Activated T-cell treated with anti-CD3 and anti-CD28 coated beads for 48 hours (primary cell): ENCODE results near the gene NADSYN1.

Experiments
- DNase-seq: peaks from one replicate; pipeline ENCODE4 v3.0.0-alpha.2; 2020; ENCODE audit warnings: low read depth

Gene NADSYN1

DNA sequence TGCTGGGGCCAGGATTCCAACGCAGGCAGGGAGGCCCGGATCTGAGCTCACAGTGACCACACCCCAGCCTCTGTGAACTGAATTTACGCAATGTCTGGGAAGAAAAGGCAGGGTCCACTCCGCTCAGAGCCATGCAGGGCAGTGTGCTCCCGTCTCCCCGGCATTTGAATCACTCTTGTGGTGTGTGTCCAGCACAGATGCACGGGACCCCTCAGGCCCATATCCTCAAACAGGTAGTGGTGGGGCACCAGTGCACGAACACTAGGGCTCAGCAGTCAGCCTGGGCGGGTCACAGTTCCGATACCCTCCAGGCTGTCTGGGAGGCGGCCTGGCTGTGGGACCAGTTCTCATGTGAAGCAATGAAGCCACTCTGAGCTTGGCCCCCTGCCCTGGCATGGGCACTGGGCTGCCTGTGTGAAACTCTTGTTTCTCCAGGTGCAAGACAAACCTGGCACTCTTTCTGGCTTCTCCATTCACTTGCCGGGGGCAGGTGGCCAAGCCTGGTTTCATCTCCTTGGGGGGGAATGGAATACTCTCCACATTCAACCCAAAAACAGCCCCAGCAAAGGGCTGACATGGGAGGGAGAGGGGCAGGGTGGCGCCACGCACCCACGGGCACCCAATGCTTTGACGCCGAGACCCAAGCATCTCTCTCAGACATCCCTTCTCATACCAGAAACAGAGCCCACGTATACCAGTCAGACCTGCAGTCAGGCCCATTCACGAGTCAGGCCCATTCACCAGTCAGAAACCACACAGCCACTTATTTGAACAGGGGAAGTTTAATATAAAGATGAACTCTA, 19.2 kb upstream of the NADSYN1 start:
- no peak for DNase-seq

DNA sequence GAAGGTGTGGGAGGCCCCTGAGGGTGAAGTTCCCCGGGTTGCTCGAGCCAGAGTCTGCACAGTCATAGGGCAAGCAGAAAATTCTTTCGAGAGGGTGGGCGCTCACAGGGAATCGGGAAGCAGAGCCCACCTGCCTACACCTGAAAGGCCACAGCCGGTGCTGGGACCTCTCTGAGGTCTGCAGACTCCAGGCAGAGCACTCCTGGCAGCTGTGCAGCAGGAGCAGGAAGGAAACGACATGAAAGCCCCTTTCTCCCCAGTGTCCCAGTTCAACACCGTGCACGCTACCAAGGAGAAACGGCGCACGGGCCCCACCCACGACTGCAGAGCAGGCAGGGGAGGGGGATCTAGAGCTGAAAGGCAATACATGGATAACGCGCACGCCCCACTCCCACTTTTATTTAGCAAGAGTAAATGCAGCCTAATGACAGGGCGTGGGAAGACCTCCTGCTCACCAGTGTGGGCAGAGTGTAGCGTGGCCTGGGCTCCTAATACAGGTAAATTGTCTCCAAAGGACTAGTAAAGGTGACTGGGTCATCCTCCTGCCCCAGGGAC, 18.4 kb upstream of the NADSYN1 start:
- no peak for DNase-seq

DNA sequence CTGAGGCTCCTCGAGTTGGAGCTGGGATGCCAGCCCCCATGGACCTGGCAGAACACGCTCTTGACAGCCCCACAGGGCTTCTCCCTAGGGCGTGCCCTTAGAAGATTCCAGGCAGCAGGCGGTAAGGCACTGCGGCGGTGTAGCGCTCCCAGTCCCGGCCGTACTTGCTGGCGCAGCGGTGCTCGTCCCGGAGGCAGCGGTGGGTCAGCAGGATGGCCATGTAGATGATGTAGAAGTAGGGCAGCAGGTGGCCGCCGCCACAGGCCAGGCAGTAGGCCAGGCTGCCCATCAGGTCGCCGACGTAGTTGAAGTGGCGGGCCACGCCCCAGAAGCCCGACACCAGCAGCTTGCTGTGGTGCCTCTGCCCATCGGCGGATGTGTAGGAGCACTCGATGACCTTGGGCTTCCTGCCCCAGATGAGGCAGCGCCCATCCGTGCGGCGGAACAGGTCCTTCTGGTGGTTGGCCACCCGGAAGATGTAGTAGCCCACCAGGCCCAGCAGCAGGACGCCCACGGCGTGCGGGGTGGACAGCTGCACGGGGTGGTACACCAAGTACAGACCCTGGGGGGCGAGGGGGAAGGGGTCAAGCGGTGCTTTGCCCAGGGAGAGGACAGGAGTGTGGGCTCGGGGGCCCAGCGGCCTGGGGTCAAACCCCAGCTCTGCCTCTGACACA, 17.6 kb upstream of the NADSYN1 start:
- no peak for DNase-seq

- DNase-seq, result no peak
These were observed 16.1 kb upstream of the NADSYN1 start for GRCh38 chr11:71436861-71437260.

DNA sequence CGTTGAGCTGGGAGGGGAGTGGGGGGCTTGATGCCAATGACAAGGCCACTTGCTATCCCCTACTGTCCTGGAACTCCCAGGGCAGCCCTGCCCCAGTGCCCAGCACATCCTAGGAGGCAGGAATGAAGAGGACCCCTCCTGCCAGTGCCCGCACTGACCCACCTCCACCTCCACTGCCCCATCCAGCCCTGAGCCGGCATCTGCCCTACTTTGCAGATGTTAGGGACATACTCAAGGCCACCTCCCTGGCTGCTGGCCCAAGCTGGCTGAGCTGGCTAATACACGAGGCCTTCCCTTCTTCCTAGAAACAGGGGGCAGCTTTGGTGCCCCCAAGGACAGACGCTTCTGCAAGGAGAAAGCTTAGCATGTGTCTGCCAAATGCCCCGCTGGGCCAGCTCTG, 15.6 kb upstream of the NADSYN1 start:
- DNase-seq, result no peak

GRCh38 chr11:71437879-71438278, 15.1 kb upstream of the NADSYN1 start:
- no peak for DNase-seq

DNA sequence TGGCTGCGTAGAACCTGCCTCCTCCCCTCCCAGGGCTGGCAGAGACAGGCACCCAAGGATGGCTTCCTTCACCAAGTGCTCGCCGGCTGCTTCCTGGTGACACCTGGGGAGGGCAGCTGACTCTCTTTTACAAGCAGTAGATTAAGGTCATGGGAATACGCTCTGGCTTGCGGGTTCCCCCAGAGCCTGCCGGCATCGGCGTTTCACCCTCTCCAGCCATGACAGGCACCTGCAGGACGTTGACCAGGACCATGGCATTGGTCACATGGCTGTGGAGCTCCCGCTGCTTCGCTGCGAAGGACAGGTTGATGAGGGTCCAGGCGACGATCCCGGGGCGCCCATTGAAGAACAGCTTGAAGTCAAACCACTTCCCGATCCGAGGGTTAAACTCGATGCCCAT, 14.4 kb upstream of the NADSYN1 start:
- DNase-seq, result no peak

DNA sequence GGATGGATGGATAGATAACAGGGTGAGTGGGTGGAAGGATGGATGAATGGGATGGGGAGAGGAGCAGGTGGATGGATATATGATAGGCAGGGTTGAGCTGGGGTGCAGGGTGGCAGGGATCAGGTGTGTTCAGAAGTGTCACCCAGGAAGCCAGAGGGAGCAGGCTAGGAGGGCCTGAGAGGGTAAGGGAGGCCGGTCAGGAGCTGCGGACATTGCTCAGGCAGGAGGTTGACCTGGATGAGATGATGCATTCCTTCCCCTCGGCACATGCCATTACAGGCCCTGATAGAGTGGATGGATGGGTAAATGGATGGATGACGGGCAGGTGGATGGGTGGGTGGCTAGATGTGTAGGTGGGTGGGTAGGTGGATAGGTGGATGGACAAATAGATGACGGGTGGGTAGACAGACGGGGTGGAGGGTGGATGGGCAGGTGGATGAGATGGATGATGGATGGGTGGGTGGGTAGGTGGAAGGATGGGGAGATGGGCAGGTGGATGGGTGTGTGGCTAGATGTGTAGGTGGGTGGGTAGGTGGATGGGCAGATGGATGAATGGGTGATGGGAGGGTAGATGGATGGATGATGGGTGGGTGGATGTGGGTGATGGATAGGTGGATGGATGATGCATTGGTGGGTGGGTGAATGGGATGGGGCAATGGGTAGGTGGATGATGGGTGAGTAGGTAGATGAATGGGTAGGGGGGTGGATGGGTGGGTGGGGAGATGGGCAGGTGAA, 12.8 kb upstream of the NADSYN1 start:
- no peak for DNase-seq

- no peak for DNase-seq
These were observed 11.8 kb upstream of the NADSYN1 start for GRCh38 chr11:71441251-71441650.

GRCh38 chr11:71442123-71442522, 10.9 kb upstream of the NADSYN1 start:
- DNase-seq, result no peak

- no peak for DNase-seq
These were observed 10.1 kb upstream of the NADSYN1 start for GRCh38 chr11:71442880-71443279.

DNA sequence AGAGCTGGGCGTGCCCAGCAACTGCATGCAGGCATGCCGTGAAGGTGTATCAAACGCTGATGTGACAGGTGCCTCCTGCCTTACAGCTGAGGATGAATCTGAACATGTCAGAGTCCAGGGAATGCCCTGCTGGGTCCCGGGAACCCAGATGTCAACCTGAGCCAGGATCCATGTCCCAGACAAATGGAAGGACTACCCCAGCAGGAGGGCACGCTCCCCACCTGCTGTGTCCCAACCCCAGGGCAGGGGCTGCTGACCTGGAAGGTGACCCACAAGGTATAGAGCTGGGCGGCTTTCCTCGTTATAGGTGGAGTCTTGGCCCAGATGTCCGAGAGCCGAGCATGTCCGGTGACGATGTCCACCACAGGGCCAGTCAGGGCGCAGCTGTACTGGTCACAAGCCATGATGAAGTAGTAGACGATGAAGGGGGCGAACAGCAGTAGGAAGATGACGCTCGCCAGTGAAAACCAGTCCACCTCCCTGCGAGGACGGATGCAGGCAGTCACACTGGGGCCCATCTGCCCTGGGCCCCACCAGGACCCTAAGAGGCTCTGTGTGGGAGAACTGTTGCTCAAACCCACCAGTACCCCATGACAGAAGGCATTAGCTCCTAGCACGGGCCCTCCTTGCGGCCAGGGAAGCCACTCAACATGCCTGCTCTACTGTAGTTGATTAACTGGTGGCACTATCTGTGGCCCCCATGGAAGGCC, 9.1 kb upstream of the NADSYN1 start:
- no peak for DNase-seq

DNA sequence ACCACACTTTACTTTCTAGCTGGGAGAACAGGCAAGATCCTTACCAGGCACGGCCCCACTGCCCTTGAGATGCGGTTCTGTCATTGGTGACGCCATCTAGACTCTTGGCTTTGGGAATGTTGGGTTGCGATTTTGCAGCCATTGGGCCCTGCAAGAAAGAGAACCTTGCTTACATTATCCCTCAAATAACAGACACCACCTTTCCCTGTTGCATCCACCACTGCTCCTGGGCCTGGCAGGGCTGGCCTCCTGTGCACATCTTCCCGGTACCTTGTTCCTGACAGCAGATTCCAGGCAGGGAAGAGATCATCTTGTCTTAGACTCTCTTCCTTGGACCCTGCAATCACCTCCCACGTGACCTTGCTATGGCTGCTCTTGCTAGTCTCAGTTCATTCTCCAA, 8.2 kb upstream of the NADSYN1 start:
- no peak for DNase-seq

DNA sequence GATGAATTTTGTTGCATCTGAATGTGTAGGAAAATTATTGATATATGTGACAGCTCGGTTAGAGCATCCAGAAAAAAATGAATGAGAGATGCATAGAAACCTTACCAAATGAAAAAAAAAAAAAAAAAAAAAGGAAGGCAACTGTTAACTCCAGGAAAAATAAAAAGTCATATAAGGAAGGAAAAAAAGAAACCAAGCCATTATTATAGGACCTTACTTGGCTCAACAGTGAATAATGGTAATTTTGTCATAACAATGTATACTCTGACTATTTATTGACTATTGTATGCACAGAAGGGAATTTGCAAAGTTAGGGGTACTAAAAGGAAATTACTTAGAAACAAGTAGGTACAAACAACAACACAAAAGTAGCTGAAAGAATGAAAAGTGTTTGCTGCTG, 6.9 kb upstream of the NADSYN1 start:
- DNase-seq, result no peak

GRCh38 chr11:71446942-71447688, 5.9 kb upstream of the NADSYN1 start:
- no peak for DNase-seq

DNA sequence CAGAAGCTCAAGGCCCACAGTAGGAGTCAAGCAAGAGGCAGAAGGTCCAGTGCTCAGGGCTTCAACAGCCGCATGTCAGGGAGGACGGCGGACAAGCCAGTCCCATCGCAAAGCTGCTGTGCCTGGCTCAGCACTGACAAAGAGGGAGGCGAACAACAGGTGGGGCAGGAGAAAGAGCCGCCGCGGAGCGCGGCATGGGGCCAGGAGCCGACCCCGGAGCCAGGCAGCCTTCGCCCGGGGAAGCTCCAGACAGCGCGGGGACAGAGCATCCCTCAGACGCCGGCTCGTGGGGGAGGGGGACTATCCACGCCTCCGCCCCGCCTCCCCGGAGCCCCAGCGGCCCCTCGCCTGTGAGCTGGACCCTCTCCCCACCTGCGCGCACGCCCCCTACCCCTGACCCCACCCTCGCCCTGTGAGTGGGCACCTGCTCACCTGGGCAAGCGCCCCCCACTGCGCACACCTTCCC, 5.2 kb upstream of the NADSYN1 start:
- DNase-seq, result no peak

GRCh38 chr11:71448257-71449171, 4.5 kb upstream of the NADSYN1 start, which contains the start of gene DHCR7:
TSS of gene DHCR7 (minus strand) at chr11:71448393. CDS start at chr11:71444952, 3,441 bp downstream.
- peak; percentile 95 for DNase-seq

GRCh38 chr11:71449596-71449995, 3.4 kb upstream of the NADSYN1 start:
- DNase-seq, result no peak

DNA sequence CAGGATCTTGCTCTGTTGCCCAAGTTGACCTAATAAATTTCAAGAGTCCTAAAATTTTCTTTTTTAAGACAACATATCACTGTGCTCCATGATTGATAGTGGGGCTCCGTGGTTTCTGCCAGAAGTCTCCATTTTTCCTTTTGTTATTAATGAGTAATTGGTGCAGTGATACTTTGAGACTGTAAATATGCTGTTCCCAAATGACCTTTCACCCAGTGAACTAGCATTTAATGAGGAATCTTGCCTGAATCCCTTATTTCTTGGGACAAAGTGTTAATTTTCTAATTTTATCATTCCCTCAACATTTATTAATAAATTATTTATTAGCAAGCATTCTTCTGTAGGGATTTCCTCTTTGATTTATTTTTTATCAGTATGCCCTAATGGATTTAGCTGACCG, 2.5 kb upstream of the NADSYN1 start:
- no peak for DNase-seq

GRCh38 chr11:71450939-71451338, 2.1 kb upstream of the NADSYN1 start:
- no peak for DNase-seq
